DMS153 (cell line): ENCODE results near the gene MCF2L.

Experiments
- DNase-seq: peaks from one replicate; lab custom pipeline; 2025; lab: John Stamatoyannopoulos, UW

MCF2L gene

DNA sequence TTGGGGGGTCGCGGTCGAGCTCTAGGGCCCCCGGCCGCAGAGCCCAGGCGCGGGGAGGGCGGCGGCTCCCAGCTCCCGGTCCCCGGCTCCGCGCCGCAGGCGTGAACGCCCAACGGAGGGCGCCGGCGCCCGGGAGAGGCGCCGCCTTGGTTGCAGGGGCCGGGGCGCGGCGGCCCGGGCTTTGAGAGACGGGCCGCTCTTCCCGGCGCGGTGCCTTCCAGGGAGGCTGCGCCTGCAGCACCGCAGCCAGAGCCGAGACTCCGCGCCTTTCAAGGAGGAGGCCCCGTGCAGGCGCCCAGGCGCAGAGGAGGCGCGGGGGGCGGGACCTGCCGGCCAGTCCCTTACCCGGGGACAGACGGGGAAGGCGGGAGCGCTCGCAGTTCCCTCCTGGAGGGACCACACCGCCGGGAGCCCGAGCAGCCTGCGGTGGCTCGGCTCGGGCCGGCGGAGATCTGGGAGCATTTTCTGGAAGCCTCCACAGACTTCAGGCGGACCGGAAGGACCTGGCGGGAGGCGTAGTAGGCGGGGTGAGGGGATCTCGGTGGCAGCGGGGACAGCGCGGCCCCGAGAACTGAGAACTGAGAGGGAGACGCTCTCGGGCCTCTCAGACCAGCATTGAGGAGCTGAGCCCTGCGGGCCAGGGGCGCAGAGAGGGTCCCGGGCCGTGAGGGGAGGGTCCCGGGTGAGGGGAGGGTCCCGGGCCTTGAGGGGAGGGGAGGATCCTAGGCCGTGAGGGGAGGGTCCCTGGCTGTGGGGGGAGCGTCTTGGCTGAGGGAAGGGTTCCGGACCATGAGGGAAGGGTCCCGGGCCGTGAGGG, 25.5 kb upstream of the MCF2L start:
- DNase-seq, result no peak

DNA sequence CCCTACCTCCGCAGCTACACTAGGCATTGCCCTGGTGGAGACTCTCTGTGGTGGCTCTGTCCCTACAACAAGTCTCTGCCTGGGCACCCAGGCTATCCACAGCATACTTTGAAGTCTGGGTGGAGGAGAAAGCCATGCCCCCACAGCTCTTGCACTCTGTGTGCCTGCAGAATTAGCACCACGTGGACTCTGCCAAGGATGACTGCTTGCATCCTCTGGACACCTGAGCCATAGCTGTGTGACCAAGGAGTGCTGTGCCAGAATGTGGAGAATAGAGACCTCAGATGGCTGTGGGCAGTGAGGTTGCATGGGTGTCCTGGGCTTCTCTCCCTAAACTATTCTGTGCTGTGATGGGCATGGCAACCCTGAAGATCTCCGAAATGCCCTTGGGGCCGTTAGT, 21.2 kb upstream of the MCF2L start:
- no peak for DNase-seq

GRCh38 chr13:112951674-112952371, 17.2 kb upstream of the MCF2L start:
- DNase-seq, result no peak

DNA sequence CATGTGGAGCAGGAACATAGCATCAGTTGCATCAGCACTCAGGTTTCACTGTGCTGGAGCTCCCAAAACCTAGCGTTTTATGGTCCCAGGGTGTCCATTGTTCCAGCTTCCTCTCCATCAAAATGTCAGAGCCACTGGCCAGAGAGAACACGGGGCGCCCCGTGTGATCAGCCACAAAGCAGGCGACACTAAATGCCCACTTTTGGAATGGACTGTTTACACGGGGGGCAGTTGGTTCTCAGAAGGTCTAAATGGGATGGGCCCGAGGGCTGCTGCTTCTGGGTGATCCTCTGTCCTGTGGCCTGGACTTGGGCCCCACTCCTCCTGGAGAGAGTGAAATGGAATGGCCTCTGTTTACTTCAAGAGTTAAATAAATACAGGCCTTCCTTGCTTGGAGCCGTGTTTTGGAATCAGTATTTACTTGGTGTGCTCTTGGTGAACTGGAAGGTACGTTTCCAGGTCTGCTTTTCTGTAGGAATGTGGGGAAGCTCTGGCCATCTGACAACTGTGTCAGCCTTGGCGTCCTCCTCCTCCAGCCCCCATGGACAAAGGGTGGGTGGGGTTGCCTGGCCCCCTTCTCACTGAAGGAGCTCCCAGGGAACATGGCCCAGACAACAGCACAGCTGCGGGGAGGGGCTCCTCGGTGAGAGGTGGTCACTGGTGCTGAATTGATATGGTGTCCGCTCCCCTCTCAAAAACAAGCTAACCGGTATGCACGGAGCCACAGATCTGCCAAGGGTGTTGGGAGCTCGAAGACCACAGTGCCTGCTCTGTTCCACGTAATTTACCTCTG, 16.1 kb upstream of the MCF2L start:
- DNase-seq, result no peak

DNA sequence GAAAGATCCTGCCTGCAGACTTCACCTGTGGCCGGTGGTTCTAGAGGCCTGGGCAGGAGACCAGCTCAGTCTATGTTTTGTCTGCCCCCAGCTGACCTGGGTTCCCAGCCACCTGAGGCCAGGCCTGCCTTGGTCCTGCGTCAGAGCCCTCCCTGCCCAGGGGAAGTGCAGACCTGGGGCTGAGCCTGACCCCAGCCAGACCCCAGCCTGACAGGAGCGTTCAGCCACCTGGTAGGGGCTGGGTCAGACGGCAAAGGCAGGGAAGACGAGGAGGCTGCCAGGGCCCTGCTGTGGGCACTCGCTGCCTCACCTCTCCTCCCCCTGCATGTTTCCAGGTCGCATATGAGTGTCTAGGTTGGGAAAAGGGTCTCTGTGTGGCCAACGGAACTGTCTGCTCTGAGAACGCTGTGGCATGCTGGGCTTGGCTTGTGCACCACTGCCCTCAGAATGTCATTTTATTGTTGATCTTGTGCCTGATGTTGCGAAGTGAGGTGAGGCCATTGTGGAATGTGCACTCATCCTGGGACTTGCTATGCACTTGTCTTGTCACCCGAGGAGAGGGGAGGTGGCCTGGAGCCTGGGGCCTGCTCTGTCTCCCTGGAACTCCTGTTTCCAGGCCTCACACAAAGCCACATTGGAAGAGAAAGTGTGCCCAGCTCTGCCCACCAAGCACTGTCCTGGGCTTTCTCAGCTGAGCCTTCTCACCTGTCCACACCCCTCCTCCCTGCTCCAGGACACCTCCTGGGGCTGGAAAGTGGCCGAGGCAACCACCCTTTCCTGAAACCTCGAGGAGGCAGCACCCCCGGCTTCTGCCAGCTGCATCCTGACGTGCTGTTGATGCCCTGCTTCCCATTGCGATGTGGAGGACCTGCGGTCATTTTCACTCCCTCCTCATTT, 15.2 kb upstream of the MCF2L start:
- DNase-seq, result no peak

DNA sequence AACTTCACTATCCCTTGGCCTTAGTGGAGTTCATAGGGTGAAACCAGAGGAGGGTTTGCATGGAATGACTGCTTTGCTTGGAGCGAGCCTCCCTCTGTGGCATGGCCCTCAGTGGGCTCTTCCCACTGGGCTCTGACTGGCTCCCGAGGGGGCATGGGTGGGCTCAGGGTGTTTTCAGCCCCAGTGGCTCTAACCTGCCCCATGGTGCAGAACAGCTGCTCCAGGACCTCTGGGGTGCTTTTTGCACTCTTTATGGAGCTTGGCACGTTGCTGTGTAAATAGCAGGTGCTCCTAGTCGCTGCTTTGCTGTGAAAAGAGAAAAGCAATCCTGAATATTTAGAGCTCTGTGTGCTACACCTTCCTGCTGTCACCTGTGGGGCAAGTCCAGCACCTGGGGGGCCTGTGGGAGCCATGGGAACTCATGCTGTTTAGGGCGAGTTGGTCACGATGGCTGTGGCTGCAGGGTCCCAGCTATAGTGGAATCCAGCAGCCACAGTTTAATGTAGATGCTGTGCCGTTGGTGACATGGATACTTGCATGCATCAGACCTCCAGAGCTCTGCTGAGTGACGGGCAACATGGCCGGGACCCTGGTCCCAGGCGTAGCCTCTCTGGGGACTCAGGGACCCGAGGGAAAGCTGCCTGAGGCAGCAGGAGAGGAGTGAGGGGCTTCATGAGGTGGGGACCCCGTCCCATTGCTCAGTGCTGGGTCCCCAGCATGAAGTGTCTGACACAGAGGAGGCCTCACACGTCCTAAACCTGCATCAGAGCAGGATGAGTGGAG, 14.3 kb upstream of the MCF2L start:
- no peak for DNase-seq

DNA sequence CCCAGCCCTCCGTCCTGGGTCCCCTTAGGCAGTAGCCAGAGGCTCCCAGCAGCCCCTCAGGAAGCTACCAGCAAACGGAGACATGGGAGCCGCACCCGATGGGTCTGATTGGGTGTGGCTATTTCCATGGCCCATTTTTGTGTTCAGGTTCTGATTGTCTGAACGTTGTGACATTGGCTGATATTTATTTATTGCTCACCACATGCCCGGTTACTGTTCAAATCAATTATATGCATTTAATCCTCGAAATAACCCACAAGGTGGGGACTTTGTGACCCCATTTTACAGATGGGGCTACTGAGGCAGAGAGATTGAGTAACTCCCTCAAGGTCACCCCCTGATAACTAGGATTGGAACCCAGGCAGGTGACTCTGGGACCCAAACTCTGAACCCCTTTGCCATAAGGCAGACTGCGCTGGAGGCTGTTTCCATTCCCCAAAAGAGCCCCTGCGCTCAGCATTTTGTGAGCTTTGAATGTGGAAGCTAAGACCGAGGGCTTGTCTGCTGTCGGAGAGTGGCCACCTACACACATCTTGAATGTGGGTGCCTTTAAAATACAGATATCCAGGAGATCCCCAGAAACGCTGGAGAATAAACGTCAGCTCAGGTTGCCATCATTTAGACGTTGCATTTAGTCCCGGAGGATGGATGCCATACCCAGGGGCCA, 13.6 kb upstream of the MCF2L start:
- no peak for DNase-seq

DNA sequence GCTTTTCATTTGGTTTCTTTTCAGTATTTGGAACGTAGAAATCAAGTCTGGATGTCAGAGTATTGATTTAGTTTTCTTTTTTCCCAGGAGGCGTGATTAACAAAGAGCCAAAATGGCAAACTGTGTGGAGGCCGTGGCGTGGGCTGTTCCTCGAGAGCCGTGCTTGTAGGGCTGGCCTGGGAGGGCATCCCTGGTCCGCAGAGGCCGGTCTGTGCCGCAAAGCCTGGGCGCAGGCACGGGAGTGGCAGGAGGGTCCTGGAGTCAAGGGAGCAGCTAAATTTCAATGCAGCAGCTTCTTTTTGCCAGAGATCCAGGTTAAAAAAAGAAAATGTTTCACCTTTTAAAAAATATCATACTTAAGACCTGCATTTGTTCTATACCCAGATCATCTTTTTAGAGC, 13.1 kb upstream of the MCF2L start:
- DNase-seq, result no peak

GRCh38 chr13:112956571-112957294, 12.3 kb upstream of the MCF2L start:
- no peak for DNase-seq

- DNase-seq, result no peak
Observed at GRCh38 chr13:112957295-112957677, 11.7 kb upstream of the MCF2L start.

DNA sequence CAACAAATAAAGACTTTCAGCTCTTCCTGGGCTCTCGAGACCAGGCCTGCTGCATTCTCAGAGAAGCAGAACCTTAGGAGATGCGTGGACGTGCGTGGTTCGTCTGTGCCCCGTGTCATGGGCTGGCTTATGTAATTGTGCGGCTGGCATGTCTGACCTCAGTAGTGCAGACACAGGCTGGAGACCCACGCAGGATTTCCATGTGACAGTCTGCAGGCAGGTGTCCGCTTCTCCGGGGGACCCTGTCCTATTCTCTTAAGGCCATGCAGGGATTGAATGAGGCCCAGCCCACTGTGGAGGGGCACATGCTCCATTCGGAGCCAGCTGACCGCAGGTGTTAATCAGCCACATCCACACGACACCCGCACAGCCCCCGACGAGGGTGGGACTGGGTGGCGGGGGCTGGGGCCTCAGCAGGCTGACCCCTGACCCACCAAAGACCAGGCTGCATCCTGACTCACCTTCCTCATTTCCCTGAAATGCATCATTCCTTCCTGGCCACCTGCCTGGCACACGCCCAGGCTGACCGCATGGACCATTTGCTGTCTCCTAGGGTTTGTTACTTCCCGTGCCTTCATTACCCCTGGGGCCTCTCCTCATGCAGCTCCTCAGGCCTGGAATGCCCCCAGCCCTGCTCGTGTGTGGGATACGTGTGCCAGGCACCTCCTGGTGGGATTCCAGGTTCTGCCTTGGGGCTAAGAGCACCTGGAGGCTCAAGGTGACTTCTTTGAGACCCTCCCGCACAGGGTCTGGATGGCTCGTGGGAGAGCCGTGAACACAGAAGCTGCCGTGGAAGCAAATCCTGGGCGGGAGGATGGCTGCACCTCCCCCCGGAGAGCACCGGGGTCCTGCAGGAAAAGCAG, 10.7 kb upstream of the MCF2L start:
- DNase-seq, result no peak

DNA sequence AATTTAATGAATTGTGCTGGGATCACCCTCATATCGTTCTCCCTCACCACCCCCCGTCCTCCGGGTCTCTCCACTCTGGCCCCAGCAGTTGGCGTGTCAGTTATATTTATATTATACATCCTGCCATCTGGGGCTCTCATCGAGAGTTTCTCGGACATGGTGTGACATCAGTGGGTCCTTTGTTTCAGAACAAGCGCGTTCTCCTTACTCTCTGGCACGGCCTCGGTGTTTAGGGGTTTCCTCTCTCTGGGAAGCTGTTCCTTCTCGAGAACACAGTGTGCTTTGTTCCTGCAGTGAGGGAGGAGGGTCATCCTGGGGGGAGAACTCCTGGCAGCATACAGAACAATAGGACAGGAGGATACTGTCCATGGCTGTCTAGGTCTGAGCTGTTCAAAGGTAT, 9.8 kb upstream of the MCF2L start:
- peak; percentile 82 for DNase-seq

- DNase-seq, result no peak
Observed at GRCh38 chr13:112959701-112960542, 9.1 kb upstream of the MCF2L start.

DNA sequence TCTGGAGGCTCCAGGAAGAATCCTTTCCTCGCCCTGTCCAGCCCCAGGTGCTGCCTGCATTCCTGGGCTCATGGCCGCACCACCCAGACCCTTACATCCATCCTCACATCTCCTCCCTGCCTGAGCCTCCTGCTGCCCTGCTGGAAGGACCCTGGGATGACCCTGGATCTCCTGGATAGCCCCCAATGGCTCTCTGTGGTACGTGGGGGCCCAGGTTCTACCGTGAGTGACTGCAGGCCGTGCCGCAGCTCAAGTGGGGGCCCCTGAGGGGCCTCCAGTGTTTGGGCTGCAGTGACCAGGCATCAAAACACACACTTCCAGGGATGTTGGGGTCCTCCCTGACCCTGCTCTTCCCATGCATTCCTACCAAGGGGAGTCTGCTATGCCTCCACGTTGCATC, 8.3 kb upstream of the MCF2L start:
- DNase-seq, result no peak

DNA sequence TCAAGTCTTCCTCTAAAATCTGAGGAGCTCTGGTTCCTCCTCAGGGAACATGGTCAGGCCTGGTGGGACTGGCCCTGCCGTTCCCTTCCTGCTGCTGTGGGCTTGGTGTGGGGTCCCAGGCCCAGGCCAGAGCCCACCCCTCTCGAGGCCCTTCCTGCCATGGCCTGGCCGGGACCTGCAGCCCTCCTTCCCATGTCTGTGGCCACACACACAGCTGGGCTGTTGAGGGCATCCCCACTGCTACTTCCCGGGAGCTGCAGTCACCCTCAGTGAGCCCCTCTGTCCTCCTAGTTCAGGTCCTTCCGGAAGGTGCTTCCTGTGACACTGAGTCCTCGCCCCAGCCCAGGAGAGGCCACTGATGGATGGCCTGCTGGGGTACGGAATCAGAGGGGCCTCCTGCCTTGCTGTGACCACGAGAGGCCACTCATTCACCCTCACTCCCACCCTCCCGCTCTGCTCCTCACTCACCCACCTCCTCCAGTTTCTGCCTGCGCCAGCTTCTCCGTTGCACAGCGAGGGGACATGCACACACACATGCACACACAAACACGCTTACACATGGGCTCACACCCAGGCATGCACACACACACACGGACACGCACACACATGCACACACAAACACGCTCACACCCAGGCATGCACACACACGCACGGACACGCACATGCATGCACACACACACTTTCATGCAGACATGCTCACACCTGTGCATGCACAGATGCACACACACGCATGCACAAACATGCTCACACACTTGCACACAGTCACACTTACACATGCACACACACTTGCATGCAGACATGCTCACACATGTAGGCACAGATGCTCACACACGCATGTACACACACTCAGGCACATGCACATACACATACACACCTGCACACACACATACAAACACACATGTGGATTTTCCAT, 7.3 kb upstream of the MCF2L start:
- DNase-seq, result no peak

DNA sequence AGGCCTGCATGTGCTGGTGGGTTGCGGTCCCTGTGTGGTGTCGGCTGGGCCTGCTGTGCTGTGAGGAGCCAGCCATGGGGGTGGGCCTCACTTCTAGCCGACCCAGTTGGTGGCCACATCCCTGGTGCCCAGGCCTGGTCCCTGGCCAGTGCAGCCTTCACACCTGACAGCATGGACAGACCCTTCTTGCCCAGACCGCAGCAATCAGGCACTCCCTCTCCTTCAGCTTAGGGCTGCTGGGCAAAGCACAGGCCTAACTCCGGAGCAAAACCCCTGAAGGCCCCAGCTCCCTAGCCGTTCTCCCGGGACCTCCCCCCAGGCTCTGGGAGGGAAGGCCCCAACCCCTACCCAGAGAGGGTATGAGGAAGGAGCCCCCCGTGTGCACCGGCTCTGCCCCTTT, 6.6 kb upstream of the MCF2L start:
- DNase-seq, result no peak
